H1 (cell line): ENCODE data around the gene ELANE. TPM values are rescaled to one million over a fixed set of nuclear protein-coding genes. Genes with fewer than 3 reads are reported as not detected.

ENCODE experiments used
- ATF2 ChIP-seq: IDR thresholded peaks from 2 replicates; pipeline ENCODE4 v1.6.1; 2012; ENCODE audit warnings: low read length, inconsistent platforms
- BCL11A ChIP-seq, 2 experiments: IDR thresholded peaks; one replicate each; pipeline ENCODE4 v1.6.1; 2011; ENCODE audit warnings: low read depth in 2 of 2, low read length in 2 of 2, mild to moderate bottlenecking in 2 of 2
- CEBPB ChIP-seq: IDR thresholded peaks from 2 replicates; pipeline ENCODE4 v1.6.1; 2012; ENCODE audit warnings: low read depth, low read length
- CTCF ChIP-seq, 3 experiments: IDR thresholded peaks; 1 replicate in 2 of 3; 2 replicates in 1 of 3; pipeline versions ENCODE4 v1.5.1 to v1.6.1; 2011; ENCODE audit warnings: low read length in 3 of 3, mild to moderate bottlenecking in 3 of 3, inconsistent platforms in 2 of 3, low read depth in 1 of 3, moderate library complexity in 1 of 3; ENCODE audit not compliant: insufficient read depth in 1 of 3; ENCODE audit errors: control extremely low read depth in 1 of 3
- EP300 ChIP-seq, 2 experiments: IDR thresholded peaks; 1 replicate in 1 of 2; 2 replicates in 1 of 2; pipeline ENCODE4 v1.6.1; 2011 to 2012; ENCODE audit warnings: low read depth in 2 of 2, low read length in 2 of 2, mild to moderate bottlenecking in 2 of 2, borderline replicate concordance in 1 of 2, inconsistent platforms in 1 of 2, moderate library complexity in 1 of 2
- FOSL1 ChIP-seq: IDR thresholded peaks from 2 replicates; pipeline ENCODE4 v1.6.1; 2011; ENCODE audit warnings: mild to moderate bottlenecking, low read depth, low read length, moderate library complexity; ENCODE audit not compliant: insufficient read depth
- JUND ChIP-seq: IDR thresholded peaks from 2 replicates; pipeline ENCODE4 v1.6.1; 2011; ENCODE audit warnings: mild to moderate bottlenecking, improper control_type of control experiment, low read length
- RNF2 ChIP-seq: fragments of 200-900, 300-1000 bp; sonication (generic); IDR thresholded peaks from 2 replicates; pipeline ENCODE4 v1.7.1; 2016; ENCODE audit warnings: borderline replicate concordance, low read depth, mild to moderate bottlenecking, antibody characterized with exemption, low read length; ENCODE audit not compliant: poor library complexity, severe bottlenecking; ENCODE audit errors: missing control alignments
- TAF1 ChIP-seq: IDR thresholded peaks from 2 replicates; pipeline ENCODE4 v1.6.1; 2011; ENCODE audit warnings: mild to moderate bottlenecking, low read depth, low read length
- TCF12 ChIP-seq: IDR thresholded peaks from 2 replicates; pipeline ENCODE4 v1.6.1; 2011; ENCODE audit warnings: low read depth, mild to moderate bottlenecking, low read length
- polyA plus RNA-seq, 7 experiments: library from polyadenylated mRNA; depleted of rRNA in 3 of 7; stranded (reverse) in 5 of 7; unstranded in 2 of 7; fragments of >200 nt in 5 of 7; fragments of 200-250 nt in 2 of 7; gene quantifications; 1 replicate in 5 of 7; 2 replicates in 1 of 7; 4 replicates in 1 of 7; pipeline versions ENCODE4 v1.2.1 to v1.2.3, GENCODE V29; 2011 to 2013; ENCODE audit warnings: missing spikeins in 2 of 7, mixed read lengths in 2 of 7
- total RNA-seq: library from RNA; stranded (reverse); fragmentation: NEBNext Ultra II Directional; extraction: Animal tissue kit (Norgen Biotek cat#: 25700); gene quantifications from 2 replicates; pipeline ENCODE4 v1.2.1, GENCODE V29; 2021

Gene ELANE
- total and polyA plus RNA-seq, 2 of the 8 experiments (the other 6 are each of a cell fraction or from before 2014, with no cell fraction given): not detected

GRCh38 chr19:852136-853013 is at the start of gene ELANE (continued):
- TF ChIP-seq FOSL1: no peak
- TF ChIP-seq BCL11A (IDR thresholded peaks at IDR 0.05; ENCODE audit: low read depth in 2 of 2, low read length in 2 of 2): no peak
- TF ChIP-seq CTCF (IDR thresholded peaks at IDR 0.05; ENCODE audit: control extremely low read depth in 1 of 3, insufficient read depth in 1 of 3, low read depth in 1 of 3, low read length in 3 of 3): no peak
- no peak for TF ChIP-seq EP300 (IDR thresholded peaks at IDR 0.05; ENCODE audit: borderline replicate concordance in 1 of 2, low read depth in 2 of 2, low read length in 2 of 2)
- no peak for TF ChIP-seq RNF2
- no peak for TF ChIP-seq JUND
- TF ChIP-seq CEBPB: no peak
- no peak for TF ChIP-seq ATF2
- TF ChIP-seq TCF12: no peak
- TF ChIP-seq TAF1: no peak
